H1 (cell line): Measurements from ENCODE around the gene WSCD1. TPM values are rescaled to one million over a fixed set of nuclear protein-coding genes. Genes with fewer than 3 reads are reported as not detected.

Source experiments
- CTCF ChIA-PET: fragments of 300-600 bp; sonication (Branson Sonifier 250); formaldehyde crosslinking; loops from one replicate; lab custom pipeline; 2021; ENCODE audit not compliant: partially characterized antibody; lab: Charles Lee
- POLR2A ChIA-PET: fragments of 300-600 bp; sonication (Branson Sonifier 250); formaldehyde crosslinking; loops from one replicate; lab custom pipeline; 2021; ENCODE audit warnings: inconsistent platforms; ENCODE audit not compliant: partially characterized antibody; lab: Charles Lee
- DNase-seq, 2 experiments: peaks; one replicate each; pipeline versions ENCODE4 v3.0.0 to v3.0.0-alpha.2; 2010 to 2022; ENCODE audit warnings: low spot score in 2 of 2, low read depth in 1 of 2, mixed read lengths in 1 of 2
- FAIRE-seq: peaks from 2 replicates; lab custom pipeline; 2011; peaks lifted over from hg19 to GRCh38; lab: Jason Lieb, UNC
- H2AFZ ChIP-seq: 2 replicates; pipeline ENCODE4 v1.8.1; 2012; ENCODE audit warnings: low read length, inconsistent platforms
- H2AK5ac ChIP-seq: 2 replicates; pipeline ENCODE4 v1.6.1; 2013; ENCODE audit warnings: low read depth, low read length
- H2BK120ac ChIP-seq: replicated peaks from 2 replicates; pipeline ENCODE3; 2013; ENCODE audit warnings: low read depth, low read length, inconsistent platforms
- H2BK12ac ChIP-seq: 2 replicates; pipeline ENCODE4 v1.6.1; 2013; ENCODE audit warnings: low read depth, low read length
- H2BK15ac ChIP-seq: 2 replicates; pipeline ENCODE4 v1.6.1; 2013; ENCODE audit warnings: low read length
- H2BK20ac ChIP-seq: 2 replicates; pipeline ENCODE4 v1.6.1; 2013; ENCODE audit warnings: low read length
- H2BK5ac ChIP-seq: 2 replicates; pipeline ENCODE4 v1.6.1; 2013; ENCODE audit warnings: low read depth, low read length
- H3K14ac ChIP-seq: 2 replicates; pipeline ENCODE4 v1.6.1; 2013; ENCODE audit warnings: inconsistent platforms; ENCODE audit not compliant: insufficient read length
- H3K18ac ChIP-seq: 2 replicates; pipeline ENCODE4 v1.6.1; 2013; ENCODE audit warnings: low read length; ENCODE audit errors: extremely low read depth
- H3K23ac ChIP-seq: 2 replicates; pipeline ENCODE4 v1.6.1; 2013; ENCODE audit warnings: inconsistent platforms; ENCODE audit not compliant: insufficient read length
- H3K23me2 ChIP-seq: 2 replicates; pipeline ENCODE4 v1.6.1; 2013; ENCODE audit warnings: low read depth, low read length
- H3K27ac ChIP-seq: 2 replicates; pipeline ENCODE4 v1.6.1; 2011; ENCODE audit warnings: low read depth, low read length, inconsistent platforms
- H3K27me3 ChIP-seq, 4 experiments: replicated peaks in 1 of 4; 1 replicate in 1 of 4; 2 replicates in 3 of 4; pipeline versions ENCODE4 v1.6.1 to v1.8.1; 2011 to 2013; ENCODE audit warnings: low read length in 3 of 4, mild to moderate bottlenecking in 3 of 4, inconsistent platforms in 2 of 4, mixed read lengths in 2 of 4, moderate library complexity in 1 of 4; ENCODE audit not compliant: control insufficient read depth in 3 of 4, insufficient read depth in 3 of 4; ENCODE audit errors: extremely low read depth in 1 of 4
- H3K36me3 ChIP-seq, 4 experiments: 2 replicates each; pipeline versions ENCODE4 v1.6.1 to v1.8.1; 2011 to 2013; ENCODE audit warnings: mild to moderate bottlenecking in 4 of 4, low read length in 3 of 4, moderate library complexity in 2 of 4, control low read depth in 1 of 4, inconsistent platforms in 1 of 4; ENCODE audit not compliant: insufficient read depth in 4 of 4, control insufficient read depth in 2 of 4
- H3K4ac ChIP-seq: replicated peaks from 2 replicates; pipeline ENCODE3; 2013; ENCODE audit warnings: low read length, low read depth, mixed read lengths, inconsistent platforms; ENCODE audit not compliant: insufficient read length
- H3K4me1 ChIP-seq, 4 experiments: replicated peaks in 1 of 4; 1 replicate in 1 of 4; 2 replicates in 3 of 4; pipeline versions ENCODE4 v1.6.1 to v1.8.1; 2011 to 2013; ENCODE audit warnings: low read length in 3 of 4, inconsistent platforms in 2 of 4, mixed read lengths in 1 of 4; ENCODE audit not compliant: insufficient read depth in 4 of 4, control insufficient read depth in 3 of 4
- H3K4me2 ChIP-seq, 2 experiments: 2 replicates each; pipeline versions ENCODE4 v1.6.1 to v1.8.1; 2011 to 2013; ENCODE audit warnings: low read depth in 2 of 2, low read length in 2 of 2, control low read depth in 1 of 2, inconsistent platforms in 1 of 2, mild to moderate bottlenecking in 1 of 2; ENCODE audit not compliant: insufficient read depth in 1 of 2
- H3K4me3 ChIP-seq, 4 experiments: fragments of 200-600, 300-600 bp in 1 of 4; sonication (generic), shearing (Covaris generic), sonication (Bioruptor Twin) in 1 of 4; 2 replicates each; pipeline versions ENCODE4 v1.5.1 to v1.8.1; 2011 to 2016; ENCODE audit warnings: low read length in 4 of 4, low read depth in 3 of 4, control low read depth in 2 of 4, inconsistent platforms in 2 of 4, mild to moderate bottlenecking in 2 of 4, mixed read lengths in 1 of 4, moderate library complexity in 1 of 4; ENCODE audit not compliant: insufficient read depth in 2 of 4; ENCODE audit errors: extremely low read depth in 1 of 4
- H3K56ac ChIP-seq: replicated peaks from 2 replicates; pipeline ENCODE3; 2013; ENCODE audit warnings: low read depth, mild to moderate bottlenecking, mixed read lengths, low read length, inconsistent platforms; ENCODE audit not compliant: insufficient read length
- H3K79me1 ChIP-seq: 2 replicates; pipeline ENCODE4 v1.6.1; 2013; ENCODE audit warnings: low read depth, low read length, control low read depth
- H3K79me2 ChIP-seq, 2 experiments: 2 replicates each; pipeline versions ENCODE4 v1.6.1 to v1.8.1; 2012 to 2013; ENCODE audit warnings: low read length in 2 of 2, mild to moderate bottlenecking in 2 of 2, inconsistent platforms in 1 of 2; ENCODE audit not compliant: insufficient read depth in 2 of 2, control insufficient read depth in 1 of 2
- H3K9ac ChIP-seq, 4 experiments: replicated peaks in 1 of 4; 1 replicate in 1 of 4; 2 replicates in 3 of 4; pipeline versions ENCODE4 v1.6.1 to v1.8.1; 2011 to 2013; ENCODE audit warnings: low read depth in 3 of 4, low read length in 3 of 4, control low read depth in 2 of 4, mild to moderate bottlenecking in 2 of 4, moderate library complexity in 2 of 4, inconsistent platforms in 1 of 4; ENCODE audit errors: extremely low read depth in 1 of 4
- H3K9me3 ChIP-seq, 2 experiments: 2 replicates each; pipeline versions ENCODE4 v1.6.1 to v1.8.1; 2012 to 2013; ENCODE audit warnings: mild to moderate bottlenecking in 2 of 2, moderate library complexity in 2 of 2, control low read depth in 1 of 2, inconsistent platforms in 1 of 2, low read depth in 1 of 2, low read length in 1 of 2, mixed read lengths in 1 of 2; ENCODE audit not compliant: insufficient read depth in 2 of 2
- H4K20me1 ChIP-seq, 2 experiments: replicated peaks in 1 of 2; 2 replicates each; pipeline versions ENCODE3 to v1.8.1; 2011 to 2013; ENCODE audit warnings: inconsistent platforms in 2 of 2, low read length in 2 of 2, mild to moderate bottlenecking in 1 of 2; ENCODE audit not compliant: insufficient read depth in 2 of 2, control insufficient read depth in 1 of 2
- H4K5ac ChIP-seq: 2 replicates; pipeline ENCODE4 v1.6.1; 2013; ENCODE audit warnings: low read length, low read depth, mixed read lengths, inconsistent platforms; ENCODE audit not compliant: insufficient read length
- H4K8ac ChIP-seq: 2 replicates; pipeline ENCODE4 v1.8.0; 2013; ENCODE audit warnings: mild to moderate bottlenecking, moderate library complexity, low read length, inconsistent platforms; ENCODE audit not compliant: insufficient read depth; ENCODE audit errors: extremely low read depth
- H4K91ac ChIP-seq: replicated peaks from 2 replicates; pipeline ENCODE3; 2013; ENCODE audit warnings: low read length, mixed read lengths, inconsistent platforms; ENCODE audit not compliant: insufficient read length
- BRCA1 ChIP-seq: IDR thresholded peaks from 2 replicates; pipeline ENCODE4 v1.6.1; 2012; ENCODE audit warnings: low read depth, low read length, improper control_type of control experiment
- KDM1A ChIP-seq: fragments of 200-600, 300-600 bp; sonication (generic); IDR thresholded peaks from 2 replicates; pipeline ENCODE4 v1.7.1; 2016; ENCODE audit warnings: mild to moderate bottlenecking, low read length, borderline replicate concordance
- WGBS, 2 experiments: shearing (Covaris generic) in 1 of 2; methylation state at CpG; one replicate each; pipeline versions ENCODE4 v1.1.6 to v1.1.7; 2013 to 2015; ENCODE audit warnings: low lambda C conversion rate in 2 of 2, mixed read lengths in 2 of 2, inconsistent platforms in 1 of 2, low coverage in 1 of 2, missing lambda C conversion rate in 1 of 2; ENCODE audit not compliant: insufficient replicate concordance in 2 of 2, insufficient coverage in 1 of 2, insufficient read length in 1 of 2; ENCODE audit errors: extremely low coverage in 1 of 2, missing lambda C conversion rate in 1 of 2; 5-methylcytosine and 5-hydroxymethylcytosine counted together
- polyA plus RNA-seq, 7 experiments: library from polyadenylated mRNA; depleted of rRNA in 3 of 7; stranded (reverse) in 5 of 7; unstranded in 2 of 7; fragments of >200 nt in 5 of 7; fragments of 200-250 nt in 2 of 7; gene quantifications; 1 replicate in 5 of 7; 2 replicates in 1 of 7; 4 replicates in 1 of 7; pipeline versions ENCODE4 v1.2.1 to v1.2.3, GENCODE V29; 2011 to 2013; ENCODE audit warnings: missing spikeins in 2 of 7, mixed read lengths in 2 of 7
- total RNA-seq: library from RNA; stranded (reverse); fragmentation: NEBNext Ultra II Directional; extraction: Animal tissue kit (Norgen Biotek cat#: 25700); gene quantifications from 2 replicates; pipeline ENCODE4 v1.2.1, GENCODE V29; 2021

The WSCD1 gene
- total and polyA plus RNA-seq, 2 of the 8 experiments (the other 6 are each of a cell fraction or from before 2014, with no cell fraction given): 21.9 to 39.0 TPM

DNA sequence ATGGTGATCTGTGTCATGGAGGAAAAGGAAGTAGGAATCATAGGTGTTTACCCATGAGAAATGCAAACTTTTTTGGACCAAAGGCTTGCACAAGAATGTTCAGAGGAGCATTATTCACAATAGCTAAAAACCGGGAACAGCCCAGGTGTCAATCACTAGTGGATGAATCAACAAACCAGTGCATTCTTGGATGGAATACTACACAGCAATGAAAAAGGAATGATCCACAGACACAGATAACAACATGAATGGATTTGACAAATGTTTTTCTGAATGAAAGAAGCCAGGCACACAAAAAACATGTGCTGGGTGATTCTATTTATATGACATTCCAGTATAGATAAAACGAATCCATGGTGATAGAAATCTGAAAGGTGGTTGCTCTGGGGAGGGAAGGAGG is 36.0 kb downstream of the WSCD1 start:
- Histone ChIP-seq H2BK5ac (no peak overlapping the region), H2AFZ (no peak overlapping the region), H3K9me3 (no peaks in the 10 kb centered on the region; a peak in 1 of 4 replicates), H3K79me1 (no peaks in the 10 kb centered on the region), H2BK20ac (no peak overlapping the region), H2AK5ac (no peak overlapping the region), H3K9ac (no peak overlapping the region), H4K5ac (no peak overlapping the region), H2BK12ac (no peak overlapping the region)
- FAIRE-seq (no peak), DNase-seq (no peak)
- POLR2A ChIA-PET: no interaction called here
- TF ChIP-seq KDM1A (peak; percentile 81), BRCA1 (no peak)
- TF ChIP-seq, all 59 proteins: peak for 1
- H3K4ac ChIP-seq: no peak overlapping the region
- H3K14ac ChIP-seq: no peak overlapping the region
- no peak overlapping the region for H3K18ac ChIP-seq
- no peak overlapping the region for H3K56ac ChIP-seq
- H3K23ac ChIP-seq: no peak overlapping the region
- peaks cover 0 to 8% (median 2%) of the 10 kb centered on the region in 4 experiments; a peak in 2 of 8 replicates for H3K36me3 ChIP-seq
- H4K20me1 ChIP-seq: no peaks in the 10 kb centered on the region
- peaks cover 2 to 12% (median 9%) of the 10 kb centered on the region in 4 experiments for H3K4me1 ChIP-seq
- no peak overlapping the region for H2BK15ac ChIP-seq
- no peak overlapping the region for H4K91ac ChIP-seq
- H3K27ac ChIP-seq: no peak overlapping the region
- CTCF ChIA-PET: no interaction called here
- H3K79me2 ChIP-seq: no peaks in the 10 kb centered on the region
- no peak overlapping the region for H3K4me2 ChIP-seq
- no peak overlapping the region for H4K8ac ChIP-seq
- H3K4me3 ChIP-seq: no peak overlapping the region
- no peaks in the 10 kb centered on the region for H3K23me2 ChIP-seq
- H2BK120ac ChIP-seq: no peak overlapping the region
- H3K27me3 ChIP-seq: no peaks in the 10 kb centered on the region
- WGBS, 2 experiments: 87% methylated on average over 2 of the region's 2 CpGs; no CpG with 5 or more reads in 1 of the 2 experiments
